NCI-H345 (cell line): ENCODE data around the gene CCDC57.

ENCODE experiments used
- DNase-seq: peaks from one replicate; lab custom pipeline; 2025; lab: John Stamatoyannopoulos, UW

The CCDC57 gene

GRCh38 chr17:82246365-82247181 is 33.9 kb upstream of the CCDC57 start:
- DNase-seq, result no peak

GRCh38 chr17:82246040-82246364 is 33.4 kb upstream of the CCDC57 start:
- DNase-seq, result no peak

GRCh38 chr17:82245134-82246039 is 32.7 kb upstream of the CCDC57 start:
- no peak for DNase-seq

GRCh38 chr17:82244413-82245133 is 31.9 kb upstream of the CCDC57 start:
- no peak for DNase-seq

GRCh38 chr17:82243648-82244412 is 31.2 kb upstream of the CCDC57 start:
- no peak for DNase-seq

GRCh38 chr17:82242977-82243647 is 30.5 kb upstream of the CCDC57 start:
- DNase-seq, result no peak

GRCh38 chr17:82242698-82242976 is 30.0 kb upstream of the CCDC57 start:
- DNase-seq, result no peak

- DNase-seq, result no peak
Observed at GRCh38 chr17:82241926-82242697, 29.5 kb upstream of the CCDC57 start.

GRCh38 chr17:82241183-82241925 is 28.7 kb upstream of the CCDC57 start:
- DNase-seq, result no peak

- DNase-seq, result no peak
Observed at GRCh38 chr17:82240506-82241182, 28.0 kb upstream of the CCDC57 start.

- DNase-seq, result no peak
Observed at GRCh38 chr17:82239926-82240505, 27.4 kb upstream of the CCDC57 start.

- no peak for DNase-seq
Observed at GRCh38 chr17:82239401-82239925, 26.8 kb upstream of the CCDC57 start.

GRCh38 chr17:82238472-82239201 is 26.0 kb upstream of the CCDC57 start:
- no peak for DNase-seq

- no peak for DNase-seq
Observed at GRCh38 chr17:82237746-82238471, 25.3 kb upstream of the CCDC57 start.

- DNase-seq, result no peak
Observed at GRCh38 chr17:82237083-82237745, 24.6 kb upstream of the CCDC57 start.

- DNase-seq, result peak; percentile 95
Observed at GRCh38 chr17:82236142-82236971, 23.7 kb upstream of the CCDC57 start.
